RKO (cell line): Measurements from ENCODE around the gene WNT3A.

Experiments
- DNase-seq: peaks from one replicate; pipeline ENCODE4 v3.0.0-alpha.2; 2016; ENCODE audit warnings: low spot score

WNT3A gene

DNA sequence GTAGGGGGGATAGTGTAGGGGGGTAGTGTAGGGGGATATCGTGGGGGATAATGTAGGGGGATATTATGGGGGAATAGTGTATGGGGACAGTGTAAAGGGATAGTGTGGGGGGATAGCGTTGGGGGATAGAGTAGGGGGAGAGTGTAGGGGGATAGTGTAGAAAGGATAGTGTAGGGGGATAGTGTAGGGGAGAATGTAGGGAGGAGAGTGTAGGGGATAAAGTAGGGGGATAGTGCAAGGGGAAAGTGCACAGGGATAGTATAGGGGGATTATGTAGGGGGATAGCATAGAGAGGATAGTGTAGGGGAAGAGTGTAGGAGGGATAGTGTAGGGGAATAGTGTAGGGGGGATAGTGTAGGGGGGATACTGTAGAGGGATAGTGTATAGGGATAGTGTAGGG, 63.4 kb downstream of the WNT3A start:
- no peak for DNase-seq

DNA sequence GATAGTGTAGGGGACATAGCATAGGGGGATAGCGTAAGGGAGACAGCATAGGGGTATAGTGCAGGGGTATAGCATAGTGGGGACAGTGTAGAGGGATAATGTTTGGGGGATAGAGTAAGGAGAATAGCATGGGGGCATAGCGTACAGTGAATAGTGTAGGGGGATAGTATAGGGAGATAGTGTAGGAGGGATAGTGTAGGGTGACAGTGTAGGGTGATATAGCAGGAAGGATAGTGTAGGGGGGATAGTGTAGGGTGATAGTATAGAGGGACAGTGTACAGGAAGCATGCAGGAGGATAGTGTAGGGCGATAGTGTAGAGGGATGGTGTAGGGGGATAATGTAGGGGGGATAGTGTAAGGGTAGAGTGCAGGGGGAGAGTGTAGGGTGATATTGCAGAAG, 64.1 kb downstream of the WNT3A start:
- DNase-seq: no peak

- DNase-seq: no peak
Measured at GRCh38 chr1:228071839-228072657, 65.2 kb downstream of the WNT3A start.

DNA sequence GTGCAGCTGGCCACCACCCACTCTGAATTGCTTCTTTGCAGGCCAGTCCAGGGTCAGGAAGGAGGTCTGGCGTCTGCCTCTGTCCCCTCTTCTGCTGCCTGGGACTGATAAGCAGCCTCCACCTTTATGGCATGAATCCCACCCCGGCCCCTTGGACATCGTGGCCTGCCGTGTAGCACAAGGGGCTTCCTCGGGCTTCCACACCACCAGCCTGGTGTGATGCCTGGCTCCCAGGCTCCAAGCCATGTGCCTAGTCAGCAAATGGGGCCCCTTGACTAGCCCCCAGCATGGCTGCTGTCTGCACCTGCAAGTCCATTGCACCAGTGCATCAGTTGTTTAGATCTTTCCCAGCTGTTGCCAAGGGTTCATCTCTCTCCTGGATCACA, 65.9 kb downstream of the WNT3A start:
- no peak for DNase-seq

DNA sequence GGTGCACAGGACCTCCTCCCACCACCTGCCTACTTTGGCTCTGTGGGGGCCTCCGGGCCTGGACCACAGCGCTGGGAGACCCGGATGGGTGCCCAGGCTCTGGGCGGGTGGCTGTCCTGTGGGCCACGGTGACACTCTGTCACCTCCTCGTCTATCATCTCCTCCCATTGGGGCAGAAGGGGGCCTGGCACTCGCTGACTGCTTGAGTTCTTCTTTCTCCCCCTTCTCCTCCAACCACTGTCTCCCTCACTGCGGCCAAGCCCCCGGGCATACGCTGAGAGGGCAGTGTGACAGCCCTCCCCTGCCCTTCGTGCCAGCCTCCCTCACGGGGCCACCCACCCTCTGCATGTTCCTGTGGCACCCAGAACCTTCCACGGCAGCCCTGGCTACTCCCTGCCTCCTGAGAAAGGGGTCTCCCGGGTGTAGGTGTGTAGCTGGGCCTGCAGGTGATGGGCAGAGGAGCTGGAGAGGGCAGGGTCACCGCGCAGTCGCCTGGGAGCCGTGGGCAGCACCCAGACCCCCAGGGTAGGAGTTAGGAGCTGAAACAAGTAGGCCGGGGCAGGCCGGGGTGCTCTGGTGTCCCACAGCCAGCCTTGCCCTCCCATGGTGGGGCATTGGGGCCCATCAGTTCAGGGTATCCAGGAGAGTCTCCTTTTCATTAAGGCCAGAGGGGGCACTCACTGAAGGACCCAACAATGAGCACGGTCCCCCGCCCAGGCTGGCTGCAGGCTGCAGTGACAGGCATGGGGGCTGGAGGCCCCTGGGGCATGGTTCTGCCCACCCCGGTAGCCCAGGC, 66.5 kb downstream of the WNT3A start:
- DNase-seq: no peak

GRCh38 chr1:228073857-228074545, 67.2 kb downstream of the WNT3A start:
- DNase-seq: peak; percentile 22

DNA sequence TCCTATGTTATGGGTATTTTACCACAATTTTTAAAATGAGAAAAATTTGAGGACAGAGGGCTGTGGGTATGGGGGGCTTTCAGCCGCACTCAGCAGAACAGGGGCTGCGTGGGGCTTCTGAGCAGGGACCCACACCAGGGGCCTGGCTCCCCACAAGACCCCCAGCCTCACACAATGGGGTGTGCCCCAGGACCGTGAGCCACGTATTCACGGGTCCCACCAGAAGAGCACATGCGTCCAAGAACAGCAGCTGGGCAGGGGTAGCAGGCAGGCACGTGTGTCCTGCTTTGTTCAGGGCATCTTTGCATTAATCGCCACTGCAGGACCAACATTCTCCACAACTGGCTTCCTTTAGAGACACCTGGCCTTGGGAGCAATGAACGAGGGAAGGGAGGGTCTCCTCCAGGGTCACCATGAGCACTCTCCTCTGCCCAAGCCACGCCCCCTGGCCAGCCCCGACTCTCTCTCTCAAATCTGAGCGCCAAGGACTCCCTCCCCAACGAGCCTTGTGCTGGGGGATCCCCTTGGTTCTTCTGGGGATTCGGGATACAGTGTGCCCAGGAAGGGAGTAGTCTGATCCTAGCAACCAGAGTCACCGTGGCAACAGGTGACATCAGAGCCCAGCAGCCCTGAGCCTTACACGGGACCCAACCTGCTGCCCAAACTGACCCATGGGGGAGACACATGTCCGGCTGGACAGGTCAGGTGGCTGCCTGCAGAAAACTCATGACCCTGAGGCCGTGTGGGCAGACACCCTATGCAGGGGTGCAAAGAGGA, 68.3 kb downstream of the WNT3A start:
- no peak for DNase-seq

DNA sequence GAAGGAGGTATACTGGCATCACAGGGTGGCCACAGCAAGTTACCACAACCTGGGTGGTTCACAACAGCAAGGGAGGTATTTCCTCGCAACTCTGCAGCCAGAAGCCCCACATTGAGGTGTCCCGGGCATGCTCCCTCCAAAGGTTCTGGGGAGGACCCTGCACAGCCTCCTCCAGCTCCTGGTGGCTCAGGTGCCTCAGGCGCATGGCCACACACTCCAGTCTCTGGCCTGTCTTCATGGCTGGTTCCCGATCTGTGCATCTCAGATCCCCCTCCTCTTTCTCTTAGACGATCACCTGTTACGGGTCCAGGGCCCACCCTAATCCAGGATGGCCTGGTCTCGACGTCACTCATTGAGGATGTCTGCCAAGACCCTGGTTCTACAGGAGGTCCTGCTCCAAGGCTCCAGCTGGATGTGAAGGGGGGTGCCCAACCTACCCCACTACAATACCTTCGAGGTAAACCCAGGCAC, 69.0 kb downstream of the WNT3A start:
- no peak for DNase-seq

DNA sequence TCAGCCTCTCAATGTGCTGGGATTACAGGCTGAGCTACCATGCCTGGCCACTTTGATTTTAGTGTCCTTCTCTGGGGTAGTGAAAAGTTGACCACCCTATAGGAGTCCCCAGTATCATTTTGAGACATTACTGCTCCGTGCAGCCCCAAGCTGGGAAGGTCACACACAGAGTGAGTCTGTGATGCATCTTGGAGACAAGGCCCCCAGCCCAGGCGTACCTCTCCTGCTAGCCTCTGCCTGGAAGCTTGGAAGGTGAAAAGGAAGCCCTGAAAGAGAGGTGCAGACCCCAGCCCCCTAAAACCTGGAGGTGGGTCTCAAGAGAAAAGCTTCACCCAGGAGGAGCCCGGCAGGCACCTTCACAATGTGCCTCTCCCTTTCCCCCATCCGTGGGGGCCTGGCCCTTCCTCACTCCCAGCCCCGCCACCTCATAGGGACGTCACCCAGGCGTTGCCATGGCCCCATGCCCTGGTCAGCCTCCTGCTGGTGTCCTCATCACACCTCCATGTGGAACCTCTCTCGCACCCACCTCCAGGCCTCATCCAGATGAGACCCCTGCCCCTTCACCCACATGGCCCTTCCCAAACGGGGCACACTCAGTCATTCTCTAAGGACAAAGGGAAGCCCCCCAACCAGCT, 70.1 kb downstream of the WNT3A start:
- DNase-seq: no peak

DNA sequence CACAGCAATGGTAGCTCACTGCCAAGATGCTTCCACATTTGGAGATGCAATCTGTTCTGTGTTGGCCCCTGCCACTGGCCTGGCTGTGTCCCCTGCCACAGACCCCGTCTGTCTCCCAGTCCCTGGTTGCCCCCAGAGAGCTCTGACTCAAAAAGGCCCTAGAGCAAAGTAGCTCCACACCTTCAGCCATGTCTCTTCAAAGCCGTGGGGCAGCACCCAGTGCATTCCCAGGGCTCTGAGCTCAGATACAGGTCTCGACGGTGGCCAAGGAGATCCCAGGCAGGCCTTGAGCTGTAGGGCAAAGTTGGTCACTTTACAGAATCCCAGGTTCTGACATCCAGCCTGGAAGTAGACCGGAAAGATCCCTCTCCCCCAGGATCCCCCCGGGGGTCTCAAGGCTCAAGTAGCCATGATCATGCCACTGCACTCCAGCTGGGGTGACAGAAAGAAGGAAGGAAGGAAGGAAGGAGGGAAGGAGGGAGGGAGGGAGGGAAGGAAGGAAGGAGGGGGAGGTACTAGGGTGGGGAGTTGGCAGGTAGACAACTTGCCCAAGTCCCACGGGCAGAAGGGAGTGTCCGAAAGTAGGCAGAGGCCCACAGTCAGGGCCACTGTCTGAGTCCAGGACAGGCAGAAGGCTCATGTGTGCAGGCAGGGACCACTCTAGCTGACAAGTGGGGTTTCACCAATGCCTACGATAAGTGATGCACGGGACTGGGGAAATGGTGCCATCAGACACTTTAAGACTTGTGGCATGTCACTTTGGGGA, 71.0 kb downstream of the WNT3A start:
- no peak for DNase-seq

DNA sequence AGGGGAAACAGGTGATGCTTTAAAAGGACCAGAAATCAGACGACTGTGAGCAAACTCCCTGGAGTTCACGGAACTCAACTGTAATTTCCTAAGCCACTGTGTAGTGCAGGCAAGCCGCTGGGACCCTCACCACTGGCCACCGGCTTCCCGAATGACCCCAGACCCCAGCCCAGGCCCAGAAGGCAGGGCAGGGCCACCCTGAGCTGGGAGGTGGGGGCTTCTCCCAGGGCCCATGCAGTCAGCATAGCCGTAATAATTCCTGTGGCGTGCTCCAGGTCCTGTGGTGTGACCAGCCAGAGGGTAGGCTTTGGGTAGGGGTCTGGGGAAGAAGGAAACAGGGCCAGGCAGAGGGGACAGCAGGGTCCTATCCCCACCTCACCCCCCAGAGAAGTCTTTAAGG, 72.2 kb downstream of the WNT3A start:
- no peak for DNase-seq

DNA sequence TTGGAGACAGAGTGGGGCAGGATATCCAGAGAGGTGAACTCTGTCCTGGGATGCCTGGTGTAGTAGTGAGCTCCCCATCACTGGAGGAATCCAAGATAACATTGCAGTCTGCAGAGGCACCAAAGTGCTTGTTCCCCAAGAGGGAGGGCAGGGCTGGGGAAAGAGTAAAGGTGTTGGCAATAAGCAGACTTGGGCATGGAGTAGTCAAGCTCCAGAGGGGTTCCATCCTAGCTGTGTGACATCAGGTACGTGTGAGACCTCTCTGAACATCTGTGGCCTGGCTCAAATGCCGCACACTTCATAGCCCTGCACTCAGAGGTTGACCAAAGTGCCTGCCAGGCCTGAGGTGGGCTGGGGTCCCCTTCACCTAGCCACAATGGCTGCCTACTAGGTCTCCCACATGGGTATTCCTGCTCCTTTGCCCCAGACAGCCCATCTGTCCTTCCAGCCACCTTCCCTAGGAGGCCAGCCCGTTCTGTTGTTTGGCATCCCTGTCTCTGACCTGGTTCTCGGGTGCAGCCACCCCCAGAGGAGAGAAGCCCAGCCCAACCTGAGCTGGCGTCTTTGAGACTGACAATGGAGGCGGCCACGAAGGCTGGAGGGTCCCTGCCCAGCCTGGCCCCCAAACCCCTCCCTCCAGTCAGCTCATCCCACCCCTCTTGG, 72.9 kb downstream of the WNT3A start:
- DNase-seq: no peak

DNA sequence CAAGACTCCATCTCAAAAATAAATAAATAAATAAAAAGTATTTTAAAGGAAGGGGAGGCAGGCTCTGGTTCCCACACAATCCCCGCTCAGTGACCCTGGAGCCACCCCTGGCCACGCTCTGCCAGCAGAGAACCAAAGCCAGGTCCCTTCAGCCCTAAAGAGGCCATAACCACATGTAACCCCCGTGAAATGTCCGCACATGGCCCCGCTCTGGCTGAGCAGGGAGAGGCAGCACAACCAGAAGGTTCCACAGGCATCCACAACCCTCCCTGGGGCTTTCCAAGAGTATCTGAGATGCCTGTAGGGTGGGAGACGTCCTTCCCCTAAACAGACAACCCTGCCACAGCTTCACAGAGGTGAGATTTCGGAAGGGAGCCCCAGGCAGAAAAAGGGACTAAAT, 74.3 kb downstream of the WNT3A start:
- DNase-seq: no peak

DNA sequence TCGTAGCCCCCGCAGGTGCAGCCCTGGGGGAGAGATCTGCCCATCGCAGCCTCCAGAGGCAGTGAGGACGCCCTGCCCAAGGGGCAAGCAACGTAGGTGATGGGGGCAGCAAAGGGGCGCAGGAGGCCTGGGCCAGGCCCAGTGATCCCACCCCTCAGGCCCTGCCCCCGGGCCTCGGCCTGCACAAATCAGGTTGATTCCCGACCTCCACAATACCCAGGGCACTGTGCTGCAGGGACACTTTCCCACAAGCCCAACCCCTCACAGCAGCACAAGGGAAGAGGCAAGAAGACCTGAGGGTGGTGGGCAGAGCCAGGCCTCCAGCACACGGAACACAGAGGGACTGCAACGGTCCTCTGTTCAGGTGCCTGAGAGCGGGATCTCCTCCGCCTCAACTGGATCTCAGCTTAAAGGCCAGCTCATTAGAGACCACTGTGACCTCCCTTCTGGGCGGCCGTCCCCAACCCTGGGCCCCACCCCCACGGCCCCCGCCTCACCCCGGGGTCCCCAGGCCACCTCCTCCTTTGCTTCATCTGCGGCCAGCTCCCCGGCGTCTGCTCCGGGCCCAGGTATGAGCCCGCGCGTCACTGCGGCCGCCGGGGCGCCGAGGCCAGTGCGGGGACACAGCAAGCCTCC, 74.9 kb downstream of the WNT3A start:
- DNase-seq: peak; percentile 32

GRCh38 chr1:228082214-228082917, 75.6 kb downstream of the WNT3A start, which contains the start of gene ARF1:
Gene ARF1, plus strand, starts transcription at chr1:228082708. Its CDS starts 14,407 bp downstream, at chr1:228097115.
- DNase-seq: peak; percentile 93

- peak; percentile 59 for DNase-seq
Measured at GRCh38 chr1:228082918-228083870, 76.4 kb downstream of the WNT3A start.

DNA sequence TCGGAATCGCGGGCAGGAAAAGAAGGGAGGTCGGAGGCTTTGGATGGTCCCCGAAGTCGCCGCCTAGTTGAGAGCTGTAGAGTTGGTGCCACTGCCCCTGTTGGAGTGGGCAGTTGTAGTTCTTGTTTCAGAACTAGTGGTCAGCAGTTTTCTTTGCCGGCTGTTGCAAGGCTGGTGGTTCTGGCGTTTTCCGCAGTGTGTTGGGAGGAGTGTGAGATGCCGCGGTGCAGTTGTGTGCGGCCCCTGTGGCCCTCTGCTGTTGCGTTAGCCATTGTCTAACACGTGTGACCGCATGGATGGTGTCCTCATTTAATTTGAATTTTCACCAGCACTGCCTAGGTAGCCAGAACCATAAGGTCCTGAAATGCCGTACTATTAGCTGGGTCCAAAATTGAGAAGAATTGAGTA, 77.1 kb downstream of the WNT3A start:
- peak; percentile 42 for DNase-seq

- peak; percentile 77 for DNase-seq
Measured at GRCh38 chr1:228084325-228084724, 77.5 kb downstream of the WNT3A start.
